Fibroblast of mammary gland (primary cell): ENCODE measurements around the gene GPER1.
"Not testable (repeated sequence)": the region's sequence is repeated elsewhere in the genome, so short reads cannot be mapped to it uniquely, and the experiment has no call there.

Experiments
- DNase-seq: peaks from one replicate; pipeline ENCODE4 v3.0.0-alpha.2; 2010; ENCODE audit warnings: low read depth
- H3K4me3 ChIP-seq: 2 replicates; pipeline ENCODE4 v1.5.1; 2011; ENCODE audit warnings: low read depth, mild to moderate bottlenecking, low read length, moderate library complexity; ENCODE audit not compliant: control insufficient read depth
- CTCF ChIP-seq: conservative IDR thresholded peaks from 2 replicates; pipeline ENCODE4 v1.5.1; 2011; ENCODE audit warnings: low read depth, low read length, inconsistent platforms; ENCODE audit not compliant: control insufficient read depth, insufficient read depth

GPER1 gene

GRCh38 chr7:1071731-1072254, 16.1 kb upstream of the GPER1 start:
- TF ChIP-seq CTCF = no peak
- no peak for DNase-seq
- H3K4me3 ChIP-seq = no peak overlapping the region

- H3K4me3 ChIP-seq = no peak overlapping the region
- no peak for DNase-seq
- no peak for TF ChIP-seq CTCF
Measured at GRCh38 chr7:1073142-1073977, 14.6 kb upstream of the GPER1 start.

DNA sequence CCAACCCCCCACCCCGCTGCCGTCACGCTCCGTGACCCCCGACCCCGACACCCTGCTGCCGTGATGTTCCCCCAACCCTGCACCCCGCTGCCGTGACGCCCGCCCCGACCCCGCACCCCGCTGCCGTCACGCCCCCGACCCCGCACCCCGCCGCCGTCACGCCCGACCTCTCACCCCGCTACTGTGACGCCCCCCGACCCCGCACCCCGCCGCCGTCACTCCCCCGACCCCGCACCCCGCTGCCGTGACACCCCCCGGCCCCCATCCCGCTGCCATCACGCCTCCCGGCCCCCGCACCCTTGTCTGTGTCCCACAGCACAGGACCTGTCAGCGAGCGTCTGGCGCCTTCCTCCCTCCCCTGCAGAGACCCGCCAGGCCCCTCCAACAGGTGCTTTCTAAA, 13.9 kb upstream of the GPER1 start:
- not testable (repeated sequence) for DNase-seq, H3K4me3 ChIP-seq

- no peak overlapping the region for H3K4me3 ChIP-seq
- no peak for TF ChIP-seq CTCF
- no peak for DNase-seq
Measured at GRCh38 chr7:1074593-1075431, 13.1 kb upstream of the GPER1 start.

GRCh38 chr7:1076184-1077072, 11.5 kb upstream of the GPER1 start:
- TF ChIP-seq CTCF = no peak
- H3K4me3 ChIP-seq = no peak overlapping the region
- peak; percentile 26 for DNase-seq

- no peak for TF ChIP-seq CTCF
- no peak overlapping the region for H3K4me3 ChIP-seq
- DNase-seq = no peak
Measured at GRCh38 chr7:1078519-1078918, 9.4 kb upstream of the GPER1 start.
